ENCODE results near the gene EPHA2. TPM values are rescaled to one million over a fixed set of nuclear protein-coding genes. Genes with fewer than 3 reads are reported as not detected.
A peak's percentile ranks its signal among the peaks of the same experiment; 100 is the strongest.

Gene EPHA2
- total RNA-seq, 1 experiment from 2014 or later, result 331 TPM

DNA sequence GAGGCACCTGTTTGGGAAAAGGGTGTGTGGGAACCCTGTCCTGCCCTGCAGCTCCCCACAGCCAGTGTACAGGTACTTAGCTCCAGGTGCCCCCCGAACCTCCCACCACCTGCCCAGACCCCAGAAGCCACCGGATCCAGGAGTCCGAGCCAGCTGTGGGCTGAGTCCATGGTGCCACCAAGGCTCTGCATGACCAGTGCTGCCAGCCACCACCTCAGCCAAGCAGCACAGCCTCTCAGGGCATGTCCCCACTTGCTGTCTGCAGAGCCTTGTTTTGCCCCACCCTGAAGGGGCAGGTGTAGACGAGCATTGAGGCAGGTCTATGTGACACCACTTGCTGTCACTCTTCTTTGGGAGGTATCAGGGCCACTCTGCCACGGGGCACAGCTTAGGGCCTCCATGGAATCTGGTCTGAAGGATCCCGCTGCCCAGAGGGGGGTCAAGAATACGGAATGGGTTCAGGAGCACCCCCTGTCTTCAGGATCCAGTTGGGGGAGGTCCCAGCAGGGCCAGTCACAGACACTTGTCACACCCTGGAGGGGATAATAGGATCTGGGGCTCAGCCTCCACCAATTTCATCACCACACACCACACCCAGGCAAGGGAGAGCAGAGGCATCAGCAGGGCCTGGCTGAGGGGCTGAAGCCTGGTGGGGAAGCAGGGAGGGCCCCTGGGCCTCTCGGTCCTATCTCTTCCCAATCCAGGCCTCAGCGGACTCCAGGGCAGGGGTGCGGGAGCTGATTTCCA lies 28.9 kb upstream of the EPHA2 start:
- peak; percentile 2 for DNase-seq (ENCODE audit: low spot score)

DNA sequence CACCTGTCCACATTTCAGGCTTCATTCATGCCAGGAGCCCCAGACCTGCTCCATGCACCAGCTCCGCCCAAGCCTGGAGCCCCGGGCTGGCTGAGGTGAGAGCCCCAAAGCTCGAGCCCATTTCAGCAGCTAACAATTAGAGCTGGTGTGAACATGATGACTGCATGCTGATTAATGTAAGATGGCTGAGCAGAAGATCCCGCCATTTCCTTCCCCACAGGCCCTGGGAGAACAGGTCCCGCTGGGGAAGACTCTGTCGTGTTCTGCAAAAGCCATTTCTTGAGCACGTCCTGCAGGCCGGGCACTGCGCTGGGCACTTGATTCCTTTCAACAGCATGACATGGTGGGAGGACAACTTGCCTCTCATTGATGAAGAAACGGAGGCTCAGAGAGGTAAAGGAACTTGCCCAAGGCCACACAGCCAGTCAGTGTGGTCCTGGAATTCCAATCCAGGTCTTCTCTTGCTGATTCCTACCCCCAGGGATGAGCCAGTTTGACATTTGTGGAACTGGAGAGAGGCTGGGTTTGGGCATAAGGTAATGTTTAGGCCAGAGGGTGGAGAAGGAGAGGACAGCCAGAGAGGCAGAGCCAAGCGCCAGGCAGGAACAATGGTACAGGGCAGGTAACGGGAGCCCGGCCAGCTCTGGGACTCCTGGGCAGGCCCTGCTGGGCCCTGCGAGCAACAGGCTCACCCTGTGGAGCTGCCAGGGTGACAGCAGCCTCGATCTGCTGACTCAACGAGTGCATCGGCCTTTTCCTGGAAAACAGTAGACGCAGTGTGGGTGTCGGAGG lies 28.1 kb upstream of the EPHA2 start:
- DNase-seq (ENCODE audit: low spot score), result no peak

DNA sequence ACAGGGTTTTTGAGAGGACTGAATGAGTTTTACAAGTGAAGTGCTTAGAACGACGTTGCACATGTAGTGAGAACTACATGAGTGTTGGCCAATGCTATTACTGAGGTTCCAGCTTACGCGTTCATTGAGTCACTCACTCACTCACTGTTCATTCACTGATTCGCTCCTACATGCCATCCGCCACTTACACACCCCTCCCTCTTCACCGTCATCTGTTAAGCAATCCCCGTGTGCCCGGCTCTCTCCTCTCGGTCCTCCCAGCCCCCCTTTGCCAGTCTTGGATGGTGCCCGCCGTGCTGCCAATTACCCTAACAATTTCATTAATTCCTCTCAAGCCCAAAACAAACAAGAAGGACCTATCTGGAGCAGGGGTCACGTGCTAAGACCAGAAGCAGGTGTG lies 27.3 kb upstream of the EPHA2 start:
- peak; percentile 79 for DNase-seq (ENCODE audit: low spot score)

DNA sequence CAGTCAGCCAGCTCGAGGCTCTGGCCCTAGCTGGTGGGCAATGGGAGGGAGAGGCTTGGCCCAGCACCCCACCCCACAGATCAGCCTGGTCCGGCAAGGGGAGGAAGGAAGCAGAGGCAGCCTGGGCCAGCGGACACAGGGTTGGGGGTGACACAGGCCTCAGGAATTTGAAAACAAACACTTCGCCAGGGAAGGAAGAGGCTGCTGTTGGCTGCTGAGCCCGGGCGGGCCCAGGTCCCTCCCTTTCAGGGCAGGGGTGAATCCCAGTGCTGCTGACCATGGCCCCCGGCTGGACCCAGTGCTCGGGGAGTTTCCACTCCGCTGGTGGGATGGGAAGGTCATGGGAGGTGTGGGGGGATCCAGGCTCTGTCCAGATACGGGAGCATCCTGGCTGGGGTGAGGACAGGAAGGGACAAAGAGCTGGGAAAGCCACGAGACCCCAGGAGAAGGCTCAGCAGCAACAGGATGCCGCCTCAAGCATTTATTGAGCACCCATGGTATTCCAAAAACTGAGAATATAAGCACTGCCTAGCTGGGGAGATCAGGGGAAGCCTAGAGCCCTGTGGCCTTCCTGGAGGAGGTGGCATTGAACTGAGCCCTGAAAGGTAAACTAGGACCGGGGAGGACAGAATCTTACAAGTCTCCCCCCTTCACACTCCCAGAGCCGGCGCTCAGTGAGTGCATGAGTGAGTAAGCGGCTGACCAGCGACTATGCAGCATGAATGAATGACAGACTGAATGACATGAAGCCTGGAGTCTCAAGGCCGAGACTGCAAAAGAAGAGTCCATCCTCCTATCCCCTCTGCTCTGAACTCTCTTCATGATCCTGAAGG lies 26.2 kb upstream of the EPHA2 start:
- DNase-seq (ENCODE audit: low spot score), result peak; percentile 94

DNA sequence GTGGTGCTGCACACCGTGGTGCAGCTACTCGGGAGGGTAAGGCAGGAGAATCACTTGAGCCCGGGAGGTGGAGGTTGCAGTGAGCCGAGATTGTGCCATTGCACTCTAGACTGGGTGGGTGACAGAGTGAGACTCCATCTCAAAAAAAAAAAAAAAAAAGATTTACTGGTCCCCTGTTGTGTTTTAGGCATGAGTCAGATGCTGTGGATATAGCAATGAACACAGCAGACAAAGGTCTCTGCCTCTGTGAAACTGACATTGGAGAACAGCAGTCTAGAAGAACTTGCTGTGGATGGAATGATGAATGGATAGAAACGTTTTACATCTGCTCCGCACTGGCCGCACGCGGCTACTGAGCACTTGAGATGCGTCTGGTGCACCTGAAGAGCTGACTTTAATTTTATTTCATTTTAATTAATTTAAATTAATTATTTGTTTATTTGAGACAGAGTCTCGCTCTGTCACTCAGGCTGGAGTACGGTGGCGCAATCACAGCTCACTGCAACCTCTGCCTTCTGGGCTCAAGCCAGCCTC lies 24.5 kb upstream of the EPHA2 start:
- DNase-seq (ENCODE audit: low spot score), result no peak

DNA sequence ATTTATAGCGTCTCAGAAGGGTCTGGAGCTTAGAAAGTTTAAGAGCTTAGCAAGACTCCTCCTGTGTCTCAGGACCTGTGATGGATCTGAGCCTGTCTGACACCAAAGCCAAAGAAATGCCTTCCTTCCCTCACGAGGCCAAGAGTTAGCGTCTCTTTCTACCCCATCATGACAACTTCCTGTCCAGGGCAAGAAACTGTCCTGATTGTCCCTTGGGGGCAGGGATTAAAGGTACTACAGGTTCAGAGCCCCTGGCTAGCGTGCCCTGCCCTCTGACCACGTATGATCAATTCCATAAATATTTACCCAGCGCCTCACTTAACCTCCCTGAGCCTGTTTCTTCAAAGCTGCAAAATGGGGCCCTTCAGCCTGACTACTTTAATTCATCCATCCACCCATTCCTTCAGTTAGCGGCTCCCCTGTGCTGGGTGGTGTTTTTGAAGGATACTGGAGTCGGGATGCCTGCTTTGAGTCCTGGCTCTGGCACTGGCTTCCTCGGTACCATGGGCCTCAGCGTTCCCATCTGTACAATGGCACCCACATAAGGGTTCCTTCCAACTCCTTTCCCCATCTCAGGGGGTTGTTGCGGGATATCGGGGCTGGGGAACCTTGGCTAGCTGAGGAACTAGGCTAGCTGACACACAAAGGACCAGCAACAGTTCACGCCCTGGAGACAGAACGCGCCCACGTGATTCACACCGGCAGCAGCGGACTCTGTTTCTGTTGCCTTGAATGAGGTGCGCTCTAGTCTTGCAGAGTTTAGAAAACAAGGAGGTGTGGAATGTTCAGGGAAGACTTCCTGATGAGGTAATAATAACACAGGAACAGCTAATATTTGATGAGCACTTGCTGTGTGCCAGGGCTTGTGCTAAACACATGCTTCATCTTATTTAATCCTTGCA lies 23.0 kb upstream of the EPHA2 start:
- DNase-seq (ENCODE audit: low spot score), result peak; percentile 80

DNA sequence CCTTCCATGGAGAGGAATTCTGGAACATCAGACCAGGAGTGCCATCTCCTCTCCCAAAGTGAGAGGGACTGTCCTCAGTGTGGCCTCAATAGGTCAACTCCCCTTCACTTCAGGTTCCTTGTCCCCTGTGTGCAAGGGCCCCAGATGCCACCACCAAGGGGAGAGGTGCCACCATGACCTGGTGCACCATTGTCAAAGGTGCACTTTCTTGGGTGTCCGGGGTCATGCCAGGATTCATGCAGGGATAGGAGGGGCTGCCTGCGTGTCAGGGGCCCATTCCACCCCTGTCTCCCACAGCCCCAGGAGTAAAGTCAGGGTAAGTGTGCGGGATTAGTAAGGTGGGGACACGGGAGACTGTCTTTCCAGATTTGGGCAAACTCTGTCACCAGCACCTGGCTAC lies 21.4 kb upstream of the EPHA2 start:
- DNase-seq (ENCODE audit: low spot score), result no peak

DNA sequence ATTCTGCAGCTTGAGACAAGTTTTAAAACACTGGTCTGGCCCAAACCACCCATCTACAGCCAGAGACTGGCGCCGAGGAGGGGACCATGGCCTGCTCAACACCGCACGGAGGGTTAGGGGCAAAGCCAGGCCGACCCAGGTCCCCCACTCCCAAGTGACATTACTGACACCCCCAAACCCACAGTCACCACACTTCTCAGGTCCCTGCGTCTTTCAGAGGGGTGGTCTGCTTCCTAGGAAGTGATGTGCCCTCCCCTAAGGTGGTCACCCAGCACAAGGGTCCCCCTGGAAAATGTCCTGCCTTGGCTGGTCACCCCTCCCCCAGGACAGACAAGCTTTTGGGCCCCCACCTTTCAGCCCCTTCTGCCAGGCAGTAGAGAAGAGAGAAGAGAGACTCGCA lies 20.8 kb upstream of the EPHA2 start:
- no peak for DNase-seq (ENCODE audit: low spot score)

DNA sequence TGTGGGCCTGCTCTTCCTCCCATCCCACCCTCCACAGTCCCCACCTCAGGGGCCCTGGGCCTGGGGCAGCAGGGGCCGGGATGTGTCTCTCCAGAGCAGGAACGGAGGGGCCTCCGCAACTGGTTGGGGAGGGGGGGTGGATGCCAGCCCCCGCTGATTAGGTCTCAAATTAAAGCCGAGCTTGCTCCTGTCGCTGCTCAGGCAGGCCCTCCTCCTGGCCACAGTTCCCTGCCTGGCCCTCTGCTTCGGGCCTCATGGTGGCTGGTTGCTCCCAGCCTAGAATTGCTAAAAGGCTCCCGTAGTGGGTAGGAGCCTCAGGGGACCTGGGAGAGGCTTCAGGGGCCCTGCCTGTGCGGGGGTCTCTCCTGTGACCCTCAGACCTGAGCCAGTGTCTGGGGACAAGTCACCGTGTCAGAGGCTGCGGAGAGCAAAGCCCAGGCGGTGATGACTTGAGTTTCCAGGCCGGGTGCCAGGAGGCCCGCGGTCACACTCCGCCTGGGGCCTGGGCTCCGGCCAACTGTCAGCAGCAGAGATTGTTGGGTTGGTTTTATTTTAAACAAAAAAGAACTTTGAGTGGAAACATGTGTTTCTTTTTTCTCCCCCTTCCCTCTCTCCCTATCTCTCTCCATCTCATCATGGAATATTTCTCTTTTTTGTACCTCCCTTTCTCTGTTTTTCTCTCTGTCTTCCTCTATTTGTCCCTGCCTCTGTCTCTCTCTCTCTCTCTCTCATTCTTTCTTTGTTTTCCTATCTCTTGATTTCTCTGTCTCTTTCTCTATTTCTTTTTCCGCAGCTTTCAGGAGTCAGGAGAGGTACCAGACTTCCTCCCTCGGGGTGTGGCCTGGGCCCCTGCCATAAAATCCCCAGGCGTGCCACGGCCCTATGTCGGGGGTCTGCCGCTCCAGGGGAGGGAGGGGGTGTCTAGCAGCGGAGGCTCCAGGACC lies 20.0 kb upstream of the EPHA2 start:
- DNase-seq (ENCODE audit: low spot score), result peak; percentile 79

DNA sequence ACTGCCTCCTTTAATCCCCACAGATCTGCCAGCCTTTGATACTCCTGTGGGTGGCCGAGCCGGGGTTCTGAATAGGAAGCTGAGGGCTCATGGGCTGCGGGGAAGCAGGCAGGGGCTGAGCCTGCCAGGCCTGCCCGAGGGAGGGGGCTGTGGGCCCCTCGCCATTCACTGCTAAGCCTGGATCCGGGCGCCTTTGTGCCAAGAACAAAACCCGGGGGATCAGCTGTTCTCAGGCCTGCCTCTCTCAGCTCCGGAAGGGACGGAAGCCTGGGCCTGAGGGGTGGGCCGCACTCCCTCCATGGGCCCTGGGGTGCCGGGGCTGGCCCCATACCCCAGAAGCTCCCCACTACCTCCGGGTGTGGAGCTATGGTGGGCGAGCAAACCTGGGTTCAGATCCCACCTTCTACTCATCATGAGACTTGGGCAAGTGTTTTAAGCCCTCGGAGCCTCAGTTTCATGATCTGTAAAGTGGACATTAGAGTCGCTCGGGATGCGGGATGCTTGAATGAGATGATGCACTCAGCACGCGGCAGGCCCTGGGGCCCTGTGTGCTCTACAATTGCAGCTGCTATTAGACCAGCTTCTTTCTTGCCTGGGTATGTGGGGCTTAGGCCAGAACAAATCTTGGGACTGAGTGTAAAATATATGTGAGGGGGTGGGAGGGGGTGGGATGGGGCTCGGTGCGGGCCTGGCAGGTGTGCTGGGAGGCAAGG lies 19.2 kb upstream of the EPHA2 start:
- no peak for DNase-seq (ENCODE audit: low spot score)

DNA sequence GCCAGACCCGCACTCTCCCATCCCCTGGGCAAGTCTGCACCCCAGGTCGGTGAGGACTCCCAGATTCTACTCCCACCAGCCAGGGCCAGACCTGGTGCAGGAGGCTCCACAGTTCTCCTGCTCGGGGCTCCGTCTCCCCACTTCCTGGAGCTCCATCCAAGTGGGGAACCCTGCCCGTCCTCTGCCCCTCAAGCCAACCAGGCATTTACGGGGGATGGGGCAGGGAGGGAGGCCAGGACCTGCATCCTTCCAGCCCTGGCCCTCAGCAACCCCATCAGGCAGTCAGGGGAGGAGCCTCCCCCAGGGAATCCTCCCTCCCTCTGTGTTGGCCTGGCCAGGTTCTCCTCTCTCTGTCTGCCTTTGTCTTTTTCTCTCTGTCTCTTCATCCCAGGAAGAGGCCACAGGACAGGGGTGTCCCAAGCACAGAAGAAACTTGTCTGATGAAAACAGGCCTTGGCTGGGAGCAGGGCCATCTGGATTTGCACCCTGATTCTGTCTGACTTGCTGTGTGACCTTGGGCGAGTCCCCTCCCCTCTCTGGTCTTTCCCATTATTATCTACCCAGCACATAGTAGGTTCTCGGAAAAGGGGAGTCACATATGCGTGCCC lies 18.5 kb upstream of the EPHA2 start:
- peak; percentile 41 for DNase-seq (ENCODE audit: low spot score)

DNA sequence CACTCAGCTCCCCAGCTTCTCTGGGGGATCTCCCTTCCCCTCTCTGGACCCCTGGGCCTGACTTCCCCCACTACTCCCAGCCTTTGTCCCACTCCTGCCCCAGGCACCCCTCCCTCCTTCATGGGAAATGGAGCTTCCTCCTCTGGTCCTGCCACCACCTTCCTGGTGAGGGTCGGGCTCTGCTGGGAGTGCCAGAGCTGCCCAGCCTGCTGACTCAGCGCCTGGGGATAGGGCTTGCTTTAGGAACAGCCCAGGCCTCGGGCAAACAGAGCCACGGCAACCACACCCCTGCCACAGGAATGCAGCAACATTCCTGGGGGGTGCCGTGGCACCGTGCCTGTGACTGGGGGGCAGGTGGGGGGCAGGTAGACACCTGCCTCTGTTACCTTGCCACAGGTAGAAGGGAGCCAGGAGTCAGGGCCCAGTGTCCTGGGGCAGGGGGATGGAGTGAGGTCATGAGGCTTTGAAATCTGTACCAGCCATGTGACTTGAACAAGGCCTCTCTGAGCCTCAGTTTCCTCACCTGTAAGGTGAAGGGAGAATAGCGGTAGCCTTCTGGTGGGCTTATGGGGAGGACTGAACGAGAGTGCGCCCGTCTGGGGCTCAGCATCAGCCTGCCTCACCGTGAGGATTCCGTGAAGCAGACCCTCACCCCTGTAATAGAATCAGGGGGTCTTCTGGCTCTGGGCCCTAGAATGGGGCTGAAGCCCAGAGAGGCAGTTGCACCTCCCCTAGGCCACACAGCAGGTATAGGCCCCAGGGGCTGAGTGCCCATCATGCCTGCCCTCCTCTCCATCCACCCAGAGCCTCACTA lies 17.8 kb upstream of the EPHA2 start:
- peak; percentile 95 for DNase-seq (ENCODE audit: low spot score)

DNA sequence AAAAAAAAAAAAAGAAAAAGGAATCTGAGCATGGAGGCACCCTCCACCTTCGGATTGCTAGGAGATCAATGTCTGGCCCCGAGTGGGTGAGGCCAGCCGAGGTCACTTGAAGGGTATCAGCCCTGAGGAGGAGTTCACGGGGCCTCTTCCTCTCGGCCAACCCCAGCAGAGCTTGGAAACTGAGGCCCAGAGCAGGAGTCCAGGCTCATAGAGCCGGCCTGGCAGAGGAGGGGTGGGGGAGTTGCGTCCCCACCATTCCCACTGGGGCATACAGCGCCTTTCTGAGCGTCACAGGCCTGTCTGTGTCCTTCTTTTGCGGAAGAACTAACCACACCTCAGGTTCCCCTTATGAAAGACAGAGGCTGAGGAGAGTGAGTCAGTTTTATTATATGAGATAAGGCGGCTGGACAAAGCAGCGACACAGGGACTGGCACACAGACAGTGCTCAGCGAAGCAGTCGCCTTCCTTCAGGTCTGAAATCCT lies 17.1 kb upstream of the EPHA2 start:
- DNase-seq (ENCODE audit: low spot score), result peak; percentile 88

DNA sequence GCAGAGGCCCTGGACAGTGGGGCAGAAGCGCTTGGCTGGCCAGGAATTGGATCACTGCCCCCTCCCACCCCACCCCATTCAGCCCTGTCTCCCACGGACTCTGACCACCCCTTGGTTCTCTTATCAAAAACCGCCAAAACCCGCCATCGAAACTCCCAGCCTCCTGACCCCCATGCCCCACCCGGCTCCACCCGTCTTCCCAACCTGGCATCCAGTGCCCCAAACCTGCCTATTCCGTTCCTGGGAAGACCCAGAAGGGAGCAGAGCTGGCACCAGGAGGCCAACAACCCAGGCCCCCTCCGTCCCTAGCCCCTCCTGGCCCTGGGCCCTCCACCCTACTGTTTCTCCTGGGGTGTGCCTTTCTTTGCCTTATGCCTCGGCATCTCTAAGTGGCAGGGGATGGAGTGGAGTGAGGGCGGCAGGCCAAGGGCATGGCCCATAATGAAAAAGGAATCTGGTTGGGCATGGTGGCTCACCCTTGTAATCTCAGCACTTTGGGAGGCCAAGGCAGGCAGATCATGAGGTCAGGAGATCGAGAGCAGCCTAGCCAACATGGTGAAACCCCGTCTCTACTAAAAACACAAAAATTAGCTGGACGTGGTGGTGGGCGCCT lies 16.5 kb upstream of the EPHA2 start:
- DNase-seq (ENCODE audit: low spot score), result no peak

DNA sequence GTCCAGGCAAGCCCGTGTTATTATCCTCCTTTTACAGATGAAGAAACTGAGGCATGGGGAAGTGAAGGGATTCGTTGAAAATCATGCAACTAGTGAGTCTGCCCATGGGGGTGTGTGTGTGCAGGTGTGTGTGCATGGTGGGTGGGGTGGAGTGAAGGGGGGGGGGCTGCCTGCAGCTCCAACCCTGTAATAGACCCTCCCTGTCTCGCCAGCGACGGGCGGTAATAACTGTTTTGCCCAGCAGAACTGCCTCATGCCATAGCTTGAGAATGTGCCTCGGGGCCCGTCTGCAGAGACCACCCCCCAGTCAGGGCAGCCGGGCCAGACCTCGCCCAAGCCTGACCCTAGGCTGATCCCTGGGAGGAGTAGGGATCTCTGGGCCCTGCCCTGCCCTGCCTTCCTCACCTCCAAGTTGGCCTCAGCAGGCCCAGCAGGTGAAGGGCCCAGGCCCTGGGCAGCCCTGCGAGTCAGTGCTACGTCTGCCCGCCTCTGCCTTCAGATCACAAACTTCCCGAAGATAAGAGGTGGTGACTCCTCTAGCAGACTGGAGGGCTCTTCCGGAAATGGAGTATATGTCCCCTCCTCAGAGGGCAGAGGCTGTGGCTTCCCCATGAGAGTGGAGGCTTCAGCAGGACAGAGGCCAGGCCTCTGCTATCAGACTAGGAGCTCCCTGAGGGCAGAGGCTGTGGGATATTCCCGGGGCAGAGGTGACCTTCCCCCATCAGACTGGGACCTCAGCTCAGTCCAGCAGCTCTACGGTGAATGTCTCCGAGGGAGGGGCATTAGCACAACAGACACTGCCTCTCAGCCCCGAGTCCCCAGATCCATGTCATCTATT lies 15.7 kb upstream of the EPHA2 start:
- DNase-seq (ENCODE audit: low spot score), result no peak

DNA sequence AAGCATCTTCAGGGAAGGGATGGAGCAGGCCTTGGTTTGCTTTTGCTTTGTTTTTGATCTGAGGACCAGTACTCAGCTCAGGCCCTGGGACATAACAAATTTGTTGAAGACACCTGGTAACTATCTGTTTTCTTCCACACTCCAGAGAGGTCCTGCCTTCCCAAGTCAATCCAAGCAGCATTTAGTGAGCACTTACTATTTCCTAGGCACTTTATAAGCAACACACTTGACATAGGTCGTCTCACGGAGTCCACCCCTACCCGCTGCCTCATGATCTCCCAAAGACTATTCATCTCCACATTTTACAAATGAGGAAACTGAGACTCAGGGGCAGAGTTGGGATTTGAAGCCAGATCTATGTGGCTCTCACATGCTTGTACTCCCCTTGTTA lies 14.4 kb upstream of the EPHA2 start:
- no peak for DNase-seq (ENCODE audit: low spot score)
